Stimulated activated memory B cell treated with anti-CD40 and anti-IgM and Interleukin-4, amounts not matched to agents 10 μg/mL and 1 μg/mL and 100 μg/mL, for 72 hours (primary cell): ENCODE results near the gene TMEM169.

Experiments used
- ATAC-seq: fragments of 150-1000 bp; cut with Tn5 transposase; 2 replicates; pipeline ENCODE4 v1.10.0; 2021
- H3K27ac Mint-ChIP-seq: one replicate; pipeline ENCODE4 v1.8.0; 2022; ENCODE audit warnings: mild to moderate bottlenecking, mixed read lengths
- H3K27me3 Mint-ChIP-seq: one replicate; pipeline ENCODE4 v1.8.0; 2022; ENCODE audit warnings: mixed read lengths
- H3K36me3 Mint-ChIP-seq: one replicate; pipeline ENCODE4 v1.8.0; 2022; ENCODE audit warnings: mixed read lengths
- H3K4me1 Mint-ChIP-seq: one replicate; pipeline ENCODE4 v1.8.0; 2022; ENCODE audit warnings: mixed read lengths
- H3K4me3 Mint-ChIP-seq: one replicate; pipeline ENCODE4 v1.8.0; 2022; ENCODE audit warnings: mild to moderate bottlenecking, moderate library complexity, mixed read lengths
- H3K9me3 Mint-ChIP-seq: one replicate; pipeline ENCODE4 v1.8.0; 2022; ENCODE audit warnings: mixed read lengths

The TMEM169 gene

DNA sequence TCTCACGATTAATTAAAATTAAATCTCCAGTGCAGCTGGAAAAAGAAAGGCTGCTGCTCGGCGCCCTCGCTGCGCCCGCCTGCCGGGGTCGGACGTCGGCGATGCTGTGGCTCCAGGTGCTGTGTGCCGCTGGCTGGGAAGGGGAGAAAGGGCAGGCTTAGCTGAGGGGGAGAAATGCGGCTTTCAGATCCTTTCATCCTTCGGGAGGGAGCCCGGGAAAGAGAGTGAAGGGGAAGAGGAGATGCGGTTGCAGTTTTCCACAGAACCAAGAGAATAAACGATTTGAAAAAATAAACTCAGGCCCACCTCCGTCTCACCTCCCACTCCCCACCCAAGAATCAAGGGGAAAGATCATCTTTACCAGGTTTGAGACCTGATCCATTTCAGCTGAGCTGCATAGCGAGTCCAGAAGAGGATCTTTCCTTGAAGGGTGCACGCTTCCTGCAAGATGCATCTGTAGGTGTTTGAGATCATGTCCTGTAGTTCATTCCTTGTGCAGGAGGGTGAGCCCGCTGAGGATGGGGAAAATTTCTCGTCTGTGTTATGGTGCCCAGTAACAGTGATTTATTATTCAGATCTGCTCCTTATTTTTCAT lies 495 bp downstream of the TMEM169 start:
- H3K4me3 Mint-ChIP-seq = peak overlapping the region; percentile 93
- H3K9me3 Mint-ChIP-seq = no peaks in the 10 kb centered on the region
- ATAC-seq = peak; percentile 32
- peaks cover 40% of the 10 kb centered on the region for H3K4me1 Mint-ChIP-seq
- H3K27me3 Mint-ChIP-seq = no peaks in the 10 kb centered on the region
- no peaks in the 10 kb centered on the region for H3K36me3 Mint-ChIP-seq
- H3K27ac Mint-ChIP-seq = peak overlapping the region; percentile 85

- Mint-ChIP-seq H3K27me3 (no peaks in the 10 kb centered on the region), H3K4me3 (peak overlapping the region; percentile 93)
Observed at GRCh38 chr2:216082805-216083204, 1.1 kb downstream of the TMEM169 start.

DNA sequence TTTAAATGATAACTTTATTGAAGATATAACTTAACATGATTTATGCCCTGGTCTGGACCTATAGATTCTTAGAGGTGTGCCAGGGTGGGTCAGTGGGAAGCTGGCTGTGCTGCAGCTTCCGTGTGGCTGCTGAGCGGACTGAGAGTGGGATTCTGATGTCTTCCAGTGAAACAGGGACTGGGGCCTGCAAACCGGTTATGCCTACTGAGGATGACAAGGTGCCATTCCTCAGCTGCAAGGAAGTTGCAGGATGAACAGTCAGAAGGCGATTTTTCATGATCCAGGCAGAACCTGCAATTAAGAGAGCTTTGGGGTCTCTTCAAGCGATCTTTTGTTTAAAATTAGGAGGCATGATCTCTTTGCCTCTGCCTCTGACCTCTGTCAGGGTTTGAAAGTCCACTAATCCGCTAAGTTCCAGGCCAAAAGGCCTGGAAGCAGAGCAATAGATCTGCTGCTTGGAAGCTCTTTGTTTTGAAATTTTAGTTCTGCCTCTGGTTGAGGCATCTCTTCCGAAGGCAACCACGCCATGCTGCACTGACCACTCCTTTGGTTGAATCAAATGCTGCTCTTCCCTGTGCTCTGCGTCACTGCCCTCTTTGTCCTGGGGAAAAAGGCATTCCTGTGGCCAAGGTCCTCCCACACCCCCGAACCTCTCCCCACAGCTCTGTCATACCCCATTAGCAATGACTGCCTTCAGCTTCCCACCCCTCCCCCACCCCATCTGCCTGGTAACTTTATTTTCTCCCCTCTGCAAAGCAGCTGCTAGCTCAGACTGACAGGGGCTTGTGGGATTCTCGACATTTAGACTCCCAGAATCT lies 2.0 kb downstream of the TMEM169 start:
- Mint-ChIP-seq H3K9me3 (no peaks in the 10 kb centered on the region), H3K27ac (peak overlapping the region; percentile 85), H3K4me3 (no peak overlapping the region), H3K36me3 (no peaks in the 10 kb centered on the region), H3K4me1 (peaks cover 40% of the 10 kb centered on the region), H3K27me3 (no peaks in the 10 kb centered on the region)
- ATAC-seq = no peak

More at GRCh38 chr2:216082805-216083204, 1.1 kb downstream of the TMEM169 start:
- H3K36me3 Mint-ChIP-seq = no peaks in the 10 kb centered on the region
- H3K27ac Mint-ChIP-seq = peak overlapping the region; percentile 85
- H3K4me1 Mint-ChIP-seq = peaks cover 40% of the 10 kb centered on the region
- no peaks in the 10 kb centered on the region for H3K9me3 Mint-ChIP-seq
- no peak for ATAC-seq

GRCh38 chr2:216084547-216084946 lies 2.8 kb downstream of the TMEM169 start:
- Mint-ChIP-seq H3K27me3 (no peaks in the 10 kb centered on the region), H3K36me3 (no peaks in the 10 kb centered on the region), H3K4me3 (no peak overlapping the region), H3K9me3 (no peaks in the 10 kb centered on the region), H3K4me1 (peaks cover 40% of the 10 kb centered on the region), H3K27ac (peak overlapping the region; percentile 64)
- no peak for ATAC-seq

- Mint-ChIP-seq H3K4me1 (peaks cover 37% of the 10 kb centered on the region), H3K4me3 (no peak overlapping the region), H3K27me3 (no peaks in the 10 kb centered on the region), H3K27ac (no peak overlapping the region), H3K36me3 (no peaks in the 10 kb centered on the region), H3K9me3 (no peaks in the 10 kb centered on the region)
- ATAC-seq = no peak
Observed at GRCh38 chr2:216086207-216086893, 4.6 kb downstream of the TMEM169 start.

DNA sequence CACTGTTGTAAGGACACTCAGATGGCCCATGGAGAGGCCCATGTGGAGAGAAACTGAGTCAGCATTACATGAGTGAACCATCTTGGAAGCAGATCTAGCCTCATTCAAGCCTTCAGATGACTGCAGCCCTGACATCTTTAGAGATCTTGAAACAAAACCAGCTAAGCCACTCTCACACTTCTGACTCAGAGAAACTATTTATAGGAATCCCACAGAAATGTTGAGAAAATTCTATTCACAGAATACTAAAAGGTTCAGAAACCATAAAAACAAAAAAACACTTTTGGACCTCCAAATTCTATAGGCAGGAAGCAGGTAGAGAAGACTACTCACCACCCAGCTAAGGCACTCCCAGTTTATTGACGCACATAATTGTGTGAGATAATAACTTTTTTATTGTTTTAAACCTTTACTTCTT lies 8.7 kb downstream of the TMEM169 start:
- no peak for ATAC-seq
- Mint-ChIP-seq H3K9me3 (no peaks in the 10 kb centered on the region), H3K27me3 (no peaks in the 10 kb centered on the region), H3K27ac (no peak overlapping the region), H3K4me3 (no peak overlapping the region), H3K36me3 (no peaks in the 10 kb centered on the region), H3K4me1 (no peaks in the 10 kb centered on the region)

GRCh38 chr2:216092646-216093045 lies 10.9 kb downstream of the TMEM169 start:
- ATAC-seq = no peak
- Mint-ChIP-seq H3K27me3 (no peaks in the 10 kb centered on the region), H3K9me3 (no peaks in the 10 kb centered on the region), H3K4me3 (no peak overlapping the region), H3K4me1 (no peaks in the 10 kb centered on the region), H3K36me3 (peaks cover 5% of the 10 kb centered on the region), H3K27ac (no peak overlapping the region)

- H3K27me3 Mint-ChIP-seq = no peaks in the 10 kb centered on the region
- H3K27ac Mint-ChIP-seq = no peak overlapping the region
- H3K36me3 Mint-ChIP-seq = peaks cover 5% of the 10 kb centered on the region
Observed at GRCh38 chr2:216094701-216095100, 13.0 kb downstream of the TMEM169 start.

DNA sequence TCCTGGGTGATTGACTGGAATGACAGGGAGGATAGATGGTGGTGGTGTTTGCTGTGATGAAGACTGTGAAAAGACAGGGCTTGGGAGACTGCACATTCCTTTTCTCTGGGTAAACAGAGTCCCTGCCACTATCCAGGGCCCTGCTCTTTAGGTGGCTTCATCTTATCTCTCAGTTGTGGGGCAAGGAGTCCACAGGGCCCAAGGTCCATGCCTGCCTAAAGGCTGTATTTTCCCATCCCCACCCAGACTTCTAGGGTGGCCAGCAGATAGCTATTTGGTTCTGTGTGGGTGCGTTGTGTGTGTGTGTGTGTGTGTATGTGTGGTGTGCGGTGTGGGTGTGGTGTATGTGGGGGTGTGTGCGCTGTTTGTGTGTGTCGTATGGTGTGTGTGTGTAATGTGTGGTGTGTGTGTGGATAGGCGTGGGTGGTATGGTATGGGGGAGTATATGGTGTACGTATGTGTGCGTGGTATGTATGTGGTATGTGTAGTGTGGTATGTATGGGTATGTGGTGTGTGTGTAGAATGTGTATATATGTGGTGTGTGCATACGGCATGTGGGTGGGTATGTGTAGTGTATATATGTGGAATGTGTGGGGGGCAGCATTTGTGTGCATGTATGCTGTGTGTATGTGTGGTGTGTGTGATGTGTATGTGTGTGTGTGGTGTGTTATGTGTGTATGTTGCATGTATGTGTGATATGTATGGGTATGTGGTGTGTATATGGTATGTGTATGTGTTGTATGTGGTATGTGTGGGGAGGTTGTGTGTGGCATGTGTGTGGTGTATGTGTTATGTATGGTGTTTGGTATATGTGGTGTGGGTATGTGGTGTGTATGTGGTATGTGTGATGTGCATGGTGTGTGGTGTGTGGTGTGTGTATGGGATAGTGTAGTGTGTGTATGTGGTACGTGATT lies 17.0 kb downstream of the TMEM169 start:
- ATAC-seq = no peak
- no peak overlapping the region for H3K27ac Mint-ChIP-seq
- H3K36me3 Mint-ChIP-seq = peaks cover 13% of the 10 kb centered on the region
- H3K27me3 Mint-ChIP-seq = no peaks in the 10 kb centered on the region
- H3K9me3 Mint-ChIP-seq = no peaks in the 10 kb centered on the region
- no peak overlapping the region for H3K4me3 Mint-ChIP-seq
- H3K4me1 Mint-ChIP-seq = no peaks in the 10 kb centered on the region

More at GRCh38 chr2:216094701-216095100, 13.0 kb downstream of the TMEM169 start:
- ATAC-seq = no peak
- Mint-ChIP-seq H3K4me1 (no peaks in the 10 kb centered on the region), H3K9me3 (no peaks in the 10 kb centered on the region), H3K4me3 (no peak overlapping the region)

DNA sequence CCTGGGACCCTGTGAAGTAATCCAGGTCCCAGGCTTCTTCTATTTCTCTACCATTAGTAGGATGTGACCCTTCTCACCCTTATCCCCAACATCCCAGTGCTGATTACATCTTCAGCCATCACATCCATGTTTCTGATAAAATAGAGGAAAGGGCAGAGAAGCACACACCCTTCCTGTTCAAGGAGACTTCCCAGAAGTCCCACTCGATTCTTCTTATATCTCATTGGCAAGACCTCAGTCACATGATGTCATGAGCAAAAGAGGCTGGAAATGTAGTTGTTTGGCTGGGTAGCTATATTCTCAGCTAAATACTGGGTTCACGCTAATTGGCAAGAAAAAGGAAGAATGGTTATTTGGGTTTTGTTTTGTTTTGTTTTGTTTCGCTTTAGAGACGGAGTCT lies 19.4 kb downstream of the TMEM169 start:
- no peak for ATAC-seq
- Mint-ChIP-seq H3K27me3 (no peaks in the 10 kb centered on the region), H3K36me3 (peaks cover 8% of the 10 kb centered on the region), H3K9me3 (no peaks in the 10 kb centered on the region), H3K27ac (no peak overlapping the region), H3K4me1 (no peaks in the 10 kb centered on the region), H3K4me3 (no peak overlapping the region)

DNA sequence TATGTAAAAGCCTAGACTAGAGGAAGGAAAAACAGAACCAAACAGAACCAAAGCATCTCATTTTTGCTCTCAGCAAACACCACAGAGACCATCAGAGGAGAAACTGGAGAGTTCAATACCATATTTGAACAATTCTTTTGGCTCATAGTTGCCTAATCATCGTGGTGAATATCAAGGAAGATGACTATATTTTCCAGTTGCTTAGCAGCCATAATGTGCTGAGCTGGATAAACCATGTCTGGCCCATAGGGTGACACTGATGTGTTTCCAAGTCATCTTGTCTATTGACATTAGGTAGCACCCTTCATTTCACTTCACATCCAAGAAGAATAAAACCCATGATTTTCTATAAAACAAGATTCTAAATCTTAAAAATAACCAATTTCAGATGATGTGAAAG lies 21.5 kb downstream of the TMEM169 start:
- Mint-ChIP-seq H3K27ac (no peak overlapping the region), H3K36me3 (peaks cover 8% of the 10 kb centered on the region), H3K4me1 (no peaks in the 10 kb centered on the region), H3K27me3 (no peaks in the 10 kb centered on the region), H3K4me3 (no peak overlapping the region), H3K9me3 (no peaks in the 10 kb centered on the region)
- ATAC-seq = no peak

GRCh38 chr2:216104691-216105090 lies 23.0 kb downstream of the TMEM169 start:
- no peaks in the 10 kb centered on the region for H3K4me1 Mint-ChIP-seq
- H3K9me3 Mint-ChIP-seq = no peaks in the 10 kb centered on the region
- H3K36me3 Mint-ChIP-seq = peaks cover 14% of the 10 kb centered on the region
- no peak for ATAC-seq
- no peak overlapping the region for H3K4me3 Mint-ChIP-seq
- H3K27ac Mint-ChIP-seq = no peak overlapping the region
- no peaks in the 10 kb centered on the region for H3K27me3 Mint-ChIP-seq

GRCh38 chr2:216107320-216107719 lies 25.6 kb downstream of the TMEM169 start:
- Mint-ChIP-seq H3K4me1 (peaks cover 11% of the 10 kb centered on the region), H3K27ac (no peak overlapping the region), H3K27me3 (no peaks in the 10 kb centered on the region), H3K36me3 (peaks cover 20% of the 10 kb centered on the region), H3K4me3 (no peak overlapping the region), H3K9me3 (no peaks in the 10 kb centered on the region)
- ATAC-seq = no peak

- Mint-ChIP-seq H3K27me3 (no peaks in the 10 kb centered on the region), H3K27ac (no peak overlapping the region), H3K4me3 (no peak overlapping the region), H3K4me1 (peaks cover 16% of the 10 kb centered on the region), H3K36me3 (peaks cover 22% of the 10 kb centered on the region), H3K9me3 (no peaks in the 10 kb centered on the region)
- ATAC-seq = no peak
Observed at GRCh38 chr2:216107760-216108159, 26.0 kb downstream of the TMEM169 start.
